Camera-type eye (tissue), 1 donor: Measurements from ENCODE around the gene UBXN11. TPM values are rescaled to one million over a fixed set of nuclear protein-coding genes. Genes with fewer than 3 reads are reported as not detected.

Experiments
- total RNA-seq: library from RNA; depleted of rRNA; stranded (reverse); fragments of >200 nt; gene quantifications from one replicate; pipeline ENCODE4 v1.2.3, GENCODE V29; 2014

Gene UBXN11
- total RNA-seq, result 25.1 TPM

GRCh38 chr1:26306290-26307229 lies at the start of gene UBXN11:
TSS of gene UBXN11 (minus strand) at chr1:26306636. CDS start at chr1:26302883, 3,753 bp downstream.

GRCh38 chr1:26353976-26354820 lies 47.8 kb upstream of the UBXN11 start, which contains the start of gene CRYBG2:
TSS of gene CRYBG2 (minus strand) at chr1:26354130. CDS start at chr1:26346657, 7,473 bp downstream.

GRCh38 chr1:26317612-26318337 lies 11.3 kb upstream of the UBXN11 start, which contains the start of gene CD52:
TSS of gene CD52 (plus strand) at chr1:26317958. CDS start at chr1:26318018, 60 bp downstream.

GRCh38 chr1:26279456-26280332 lies 26.7 kb downstream of the UBXN11 start, which contains the start of gene SH3BGRL3:
TSS of gene SH3BGRL3 (plus strand) at chr1:26280086. CDS start at chr1:26280156, 70 bp downstream.

GRCh38 chr1:26233903-26234643 lies 72.4 kb downstream of the UBXN11 start, which contains the start of gene CEP85:
TSS of gene CEP85 (plus strand) at chr1:26234200. CDS start at chr1:26239784, 5,584 bp downstream.

Other genes with a start within 250 kb of the UBXN11 start
- gene TRIM63, start 239.0 kb downstream of the UBXN11 start, total RNA-seq, result 6.3 TPM
- 32.9 TPM for gene PDIK1L, start 194.8 kb downstream of the UBXN11 start, total RNA-seq
- gene FAM110D, start 147.6 kb downstream of the UBXN11 start, total RNA-seq, result 0.60 TPM
- not detected for gene C1orf232, start 137.7 kb downstream of the UBXN11 start, total RNA-seq
- gene ZNF593, start 136.7 kb downstream of the UBXN11 start, total RNA-seq, result 11.1 TPM
- 41.3 TPM for gene ZNF593OS, start 134.8 kb downstream of the UBXN11 start, total RNA-seq
- 8.4 TPM for gene CNKSR1, start 129.1 kb downstream of the UBXN11 start, total RNA-seq
- gene CATSPER4, start 116.0 kb downstream of the UBXN11 start, total RNA-seq, result not detected
- 27.4 TPM for gene CEP85, start 72.4 kb downstream of the UBXN11 start, total RNA-seq
- gene SH3BGRL3, start 26.6 kb downstream of the UBXN11 start, total RNA-seq, result 9.1 TPM
- gene CD52, start 11.3 kb upstream of the UBXN11 start, total RNA-seq, result not detected
- 1.9 TPM for gene CRYBG2, start 47.5 kb upstream of the UBXN11 start, total RNA-seq
- not detected for gene ZNF683, start 66.1 kb upstream of the UBXN11 start, total RNA-seq
- gene LIN28A, start 104.2 kb upstream of the UBXN11 start, total RNA-seq, result not detected
- 47.7 TPM for gene DHDDS, start 125.7 kb upstream of the UBXN11 start, total RNA-seq
- gene HMGN2, start 165.8 kb upstream of the UBXN11 start, total RNA-seq, result 449 TPM
- gene RPS6KA1, start 223.1 kb upstream of the UBXN11 start, total RNA-seq, result 10.8 TPM